HG03469 (cell line): ENCODE results near the gene POLR1D.

ENCODE experiments used
- ATAC-seq: cut with Tn5 transposase; IDR thresholded peaks from one replicate; pipeline ENCODE4 v1.9.1; 2021; ENCODE audit warnings: mild to moderate bottlenecking, moderate library complexity, moderate number of reproducible peaks; ENCODE audit not compliant: unreplicated experiment

The POLR1D gene

GRCh38 chr13:27637289-27637626, 15.6 kb downstream of the POLR1D start:
- no peak for ATAC-seq

DNA sequence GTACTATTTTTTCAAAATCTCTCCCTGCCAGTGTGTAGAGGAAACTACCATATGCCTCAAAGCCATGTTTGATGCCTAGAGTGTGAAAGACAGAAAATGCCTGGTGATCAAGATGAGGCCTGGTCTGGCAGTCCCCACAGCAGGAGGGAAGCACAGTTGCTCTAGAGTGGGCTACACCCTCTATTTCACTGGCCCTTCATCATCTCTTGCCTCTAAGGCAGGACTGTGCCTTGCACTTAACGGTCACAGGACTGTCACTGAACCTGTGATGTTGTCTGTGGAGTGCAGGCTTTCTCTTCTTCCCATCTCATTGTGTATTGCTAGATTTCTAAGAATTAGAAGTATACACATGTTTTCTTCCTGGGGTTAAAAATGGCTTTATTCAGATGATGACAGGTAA, 16.3 kb downstream of the POLR1D start:
- ATAC-seq = no peak

GRCh38 chr13:27638521-27638920, 16.8 kb downstream of the POLR1D start:
- no peak for ATAC-seq

GRCh38 chr13:27639186-27639585, 17.5 kb downstream of the POLR1D start:
- ATAC-seq = no peak

DNA sequence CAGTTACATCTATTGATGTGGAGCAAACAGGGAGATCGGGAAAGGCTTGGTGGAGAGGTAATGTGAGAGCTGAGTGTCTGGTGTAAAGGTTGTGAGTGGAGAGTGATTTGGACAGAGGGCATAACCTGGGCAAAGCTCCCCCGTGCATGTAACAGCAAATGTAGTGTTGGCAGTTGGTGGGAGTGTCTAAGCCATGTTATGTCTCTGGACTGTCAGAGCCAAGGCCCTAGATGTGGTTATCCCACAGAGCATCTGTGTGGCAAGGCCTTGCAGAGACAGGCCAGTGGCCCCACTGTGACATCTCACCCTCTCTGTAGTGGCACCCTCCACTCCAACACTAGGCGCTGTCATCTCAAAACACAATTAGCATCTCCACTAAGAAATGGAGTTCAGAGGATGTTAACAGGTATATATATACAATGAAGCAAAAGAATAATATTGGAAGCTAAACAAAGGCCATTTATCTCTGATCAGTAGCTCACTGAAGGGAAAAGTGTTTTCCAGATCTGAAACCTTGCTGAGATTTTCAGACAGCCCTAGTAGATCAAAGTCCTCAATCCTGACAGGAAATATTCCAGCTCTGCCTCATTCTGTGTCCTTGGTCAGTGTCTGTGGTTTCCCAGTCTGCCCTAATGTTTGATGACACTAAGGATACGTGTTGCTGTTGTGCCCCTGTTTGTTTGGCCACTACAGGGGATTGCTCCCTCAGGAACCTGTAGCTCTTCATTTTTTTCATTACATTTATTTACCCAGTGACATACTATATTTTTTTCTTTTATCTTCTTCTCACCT, 20.2 kb downstream of the POLR1D start:
- no peak for ATAC-seq

GRCh38 chr13:27643334-27644132, 21.8 kb downstream of the POLR1D start:
- ATAC-seq = no peak

DNA sequence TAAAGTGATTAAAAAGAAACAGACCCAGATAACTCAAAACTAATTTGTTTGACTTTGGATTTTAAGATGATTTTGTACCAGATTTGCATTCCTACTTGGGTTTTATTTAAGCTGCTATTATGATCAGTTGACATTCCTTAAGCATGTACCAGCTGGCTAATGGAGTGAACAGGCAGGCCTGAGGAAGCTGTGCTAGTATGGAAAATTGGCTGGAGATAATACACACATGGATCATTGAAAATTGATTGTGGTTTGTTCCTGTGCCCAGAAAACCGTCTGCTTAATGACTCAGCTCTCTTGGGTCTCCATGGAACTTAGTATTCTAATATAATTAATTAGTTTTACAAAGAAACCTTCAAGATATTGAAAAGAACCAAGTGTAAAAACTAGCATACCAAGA, 22.6 kb downstream of the POLR1D start:
- ATAC-seq = no peak

GRCh38 chr13:27650312-27650711, 28.6 kb downstream of the POLR1D start:
- no peak for ATAC-seq

DNA sequence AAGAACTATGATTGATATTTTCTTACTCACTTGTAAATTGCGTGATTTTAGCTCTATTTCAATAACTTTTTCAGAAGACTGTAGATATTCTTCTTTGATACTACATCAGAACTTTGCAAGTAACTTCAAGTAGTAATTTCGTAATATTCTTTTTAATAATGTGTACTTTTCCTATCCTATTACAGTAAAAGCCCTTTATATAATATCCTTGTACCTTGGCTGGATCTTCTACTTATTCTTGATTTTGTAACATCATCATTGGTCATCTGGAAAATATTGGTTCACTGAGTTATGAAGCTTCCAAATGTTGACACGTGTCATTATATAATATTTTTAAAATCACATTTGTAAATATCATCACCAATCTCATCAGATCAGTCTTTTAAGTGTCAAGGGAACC, 32.4 kb downstream of the POLR1D start:
- ATAC-seq = no peak

DNA sequence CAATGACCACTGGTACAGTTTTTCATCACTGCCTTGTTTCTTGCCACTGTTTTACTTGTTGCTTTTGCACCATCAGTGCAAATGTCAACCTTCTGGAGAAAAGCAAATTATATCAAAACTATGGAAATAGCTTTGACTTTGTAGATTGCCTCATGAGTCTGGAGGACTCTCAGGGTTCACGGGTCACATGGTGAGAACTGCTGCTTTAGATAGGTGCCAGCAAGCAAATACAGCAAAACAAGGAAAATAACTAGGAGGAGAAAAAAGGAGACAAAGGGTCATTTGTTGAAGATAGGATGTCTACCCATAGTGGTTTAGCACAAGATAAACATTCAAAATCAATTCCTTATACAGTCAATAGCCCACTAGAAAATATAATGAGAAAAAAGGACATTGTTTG, 33.1 kb downstream of the POLR1D start:
- no peak for ATAC-seq

- ATAC-seq = no peak
Measured at GRCh38 chr13:27657724-27658123, 36.0 kb downstream of the POLR1D start.

GRCh38 chr13:27658546-27658945, 36.9 kb downstream of the POLR1D start:
- no peak for ATAC-seq

DNA sequence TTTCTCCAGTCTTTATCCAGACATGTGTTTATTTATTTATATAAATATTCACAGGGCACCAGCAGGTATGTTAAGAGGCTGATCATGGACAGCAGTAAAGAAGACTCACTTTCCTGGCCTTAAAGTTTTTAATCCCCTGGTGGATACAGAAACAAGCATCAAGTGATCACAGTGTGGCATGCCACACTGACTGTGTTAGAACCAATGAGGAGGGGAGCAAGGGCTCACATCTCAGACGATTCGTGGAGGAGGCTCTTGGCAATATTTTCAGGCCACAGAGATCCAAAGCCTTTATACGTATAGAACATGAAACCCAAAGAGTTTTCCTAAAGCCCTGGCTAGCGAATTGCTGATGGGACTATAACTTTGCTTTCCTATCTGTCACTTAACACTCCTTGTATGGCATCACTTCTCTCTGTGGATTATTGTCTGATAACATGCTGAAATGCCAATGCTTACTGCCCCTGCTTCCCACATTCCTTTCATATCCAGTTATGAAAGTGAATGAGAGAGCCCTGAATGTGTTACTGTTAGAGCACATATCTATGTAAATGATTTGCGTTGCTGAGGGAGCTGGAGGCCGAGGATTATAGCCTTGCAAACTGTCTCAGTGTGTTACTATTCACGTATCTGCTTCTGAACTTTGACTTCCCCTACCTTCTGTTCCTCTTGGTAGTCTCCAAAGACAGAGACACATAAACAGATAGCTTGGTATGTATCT, 37.6 kb downstream of the POLR1D start:
- no peak for ATAC-seq

GRCh38 chr13:27660511-27660910, 38.8 kb downstream of the POLR1D start:
- no peak for ATAC-seq

DNA sequence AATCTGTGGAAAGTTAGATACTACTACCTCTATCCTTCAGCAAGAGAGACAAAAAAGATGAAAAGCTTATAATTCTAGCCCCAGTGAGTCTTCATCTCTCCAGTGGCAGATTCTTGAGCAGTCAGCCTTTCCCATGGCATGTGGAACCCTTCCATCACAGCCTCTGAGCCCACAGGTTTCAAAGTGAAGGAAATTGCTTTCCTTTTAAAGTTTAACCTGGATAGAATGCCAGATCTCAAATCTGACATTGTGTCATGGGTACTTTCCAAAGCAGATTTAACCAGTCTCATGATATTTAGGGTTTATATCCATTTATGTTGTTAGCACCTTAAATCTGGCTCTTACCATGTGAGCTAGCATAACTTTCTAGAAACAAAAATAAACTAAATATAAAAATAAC, 39.3 kb downstream of the POLR1D start:
- ATAC-seq = no peak

DNA sequence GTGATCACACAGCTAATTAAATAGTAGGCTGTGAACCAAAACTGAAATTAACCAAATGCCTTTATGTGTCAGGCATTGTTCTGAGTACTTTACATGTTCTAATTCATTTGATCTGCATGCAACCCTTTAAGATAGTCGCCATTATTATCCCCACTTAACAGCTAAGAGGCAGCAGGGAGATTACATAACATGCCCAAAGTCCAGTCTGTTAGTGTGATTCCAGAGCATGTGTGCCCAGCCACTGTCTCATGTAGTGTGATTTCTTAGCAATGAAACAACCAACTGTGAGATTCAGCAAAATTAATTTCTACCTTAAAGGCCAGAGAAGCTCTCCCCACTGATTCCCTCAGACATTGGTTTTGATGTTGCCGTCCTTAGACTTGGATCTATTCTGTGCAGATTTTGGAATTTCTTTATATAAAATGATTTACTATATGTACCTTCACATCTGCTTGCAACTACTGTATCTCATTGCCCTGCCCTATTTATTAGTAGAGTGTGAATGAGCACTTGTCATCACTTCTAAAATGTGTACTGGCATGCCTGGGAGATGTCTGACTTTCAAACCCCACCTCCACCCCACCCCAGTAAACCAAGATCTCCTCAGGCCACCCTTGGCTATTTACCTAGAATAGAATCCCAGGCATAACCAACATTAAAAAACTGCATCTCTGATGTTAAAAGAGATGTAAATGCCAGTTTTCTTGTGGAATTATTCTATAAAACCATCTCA, 41.2 kb downstream of the POLR1D start:
- no peak for ATAC-seq

GRCh38 chr13:27663947-27664346, 42.3 kb downstream of the POLR1D start:
- ATAC-seq = no peak

DNA sequence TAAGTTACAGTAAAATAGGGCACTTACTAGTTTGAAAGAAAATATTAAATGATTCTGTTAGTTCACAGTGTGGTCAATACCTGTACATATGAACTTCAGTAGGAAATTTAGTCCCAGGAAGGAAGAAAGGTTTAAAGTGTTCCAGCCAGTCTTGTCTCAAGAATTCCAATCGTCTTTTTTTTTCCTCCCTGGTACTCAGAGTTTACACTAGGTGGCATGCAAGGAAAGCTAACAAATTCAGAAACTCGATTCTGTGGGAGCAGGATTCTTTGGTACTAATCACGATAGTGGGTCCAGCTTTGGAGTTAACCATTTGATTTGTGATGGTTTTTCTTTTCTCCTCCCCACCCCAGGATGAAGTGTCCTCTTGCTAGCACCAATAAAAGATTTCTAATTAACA, 43.6 kb downstream of the POLR1D start:
- ATAC-seq = no peak

DNA sequence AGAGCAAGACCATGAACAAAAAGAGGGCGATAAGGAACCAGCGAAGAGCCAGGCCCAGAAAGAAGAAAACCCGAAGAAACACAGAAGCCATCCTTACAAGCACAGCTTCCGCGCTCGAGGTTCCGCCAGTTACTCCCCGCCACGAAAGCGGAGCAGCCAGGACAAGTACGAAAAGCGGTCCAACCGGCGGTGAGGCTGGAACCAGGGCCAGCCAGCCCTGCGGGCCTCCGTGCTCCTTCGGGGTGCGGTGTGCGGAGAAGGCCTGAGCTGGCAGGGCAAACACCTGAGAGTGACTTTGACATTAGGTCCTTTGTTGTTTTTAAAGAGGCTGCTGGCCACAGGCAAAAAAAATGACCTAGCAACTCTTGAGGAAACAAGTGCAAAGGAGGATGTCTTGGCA, 44.1 kb downstream of the POLR1D start:
- no peak for ATAC-seq

DNA sequence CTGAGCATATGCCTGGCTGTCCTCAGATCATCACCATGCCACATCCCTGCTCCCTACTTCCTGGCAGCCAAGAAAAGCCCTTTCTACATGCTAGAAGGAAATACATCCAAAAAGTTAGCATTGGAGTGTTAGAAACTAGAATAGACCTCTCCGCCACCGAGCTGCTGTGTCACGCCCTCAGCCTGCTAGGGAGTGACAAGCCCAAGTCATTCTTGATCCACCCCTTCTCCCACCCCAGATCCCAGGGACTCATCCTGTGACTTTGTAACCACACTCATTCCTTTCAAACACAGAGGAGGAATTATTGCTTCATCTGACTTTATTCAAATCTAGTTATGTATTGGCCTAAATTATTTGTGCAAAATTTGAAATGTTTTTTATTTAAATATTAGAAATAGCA, 45.3 kb downstream of the POLR1D start:
- ATAC-seq = no peak

- no peak for ATAC-seq
Measured at GRCh38 chr13:27667946-27668345, 46.3 kb downstream of the POLR1D start.
